Activated effector memory CD4-positive, alpha-beta T cell treated with anti-CD3 and anti-CD28 coated beads, Interleukin-2, amount 50 U/mL, for 16 hours (primary cell): ENCODE data around the gene ANKMY1.
"Not testable (repeated sequence)": the region's sequence is repeated elsewhere in the genome, so short reads cannot be mapped to it uniquely, and the experiment has no call there.

Experiments
- DNase-seq: peaks from one replicate; pipeline ENCODE4 v3.0.0-alpha.2; 2020

The ANKMY1 gene

DNA sequence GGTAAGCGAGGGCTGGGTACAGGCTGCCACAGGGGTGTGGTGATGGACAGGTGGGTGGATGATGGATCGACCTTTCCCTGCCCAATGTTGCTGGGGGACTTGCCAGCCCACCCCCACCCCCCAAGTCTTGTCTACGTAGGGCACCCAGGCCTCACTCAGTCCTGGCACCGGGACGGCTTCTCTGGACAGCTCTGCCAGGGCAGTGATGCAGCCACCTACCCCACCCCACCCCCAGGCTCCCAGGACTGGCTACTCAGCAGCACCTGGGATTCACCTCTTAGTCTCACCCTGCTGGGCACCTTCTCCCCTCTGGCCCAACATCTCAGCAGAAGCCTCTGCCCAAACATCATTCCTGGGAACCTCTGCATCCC is 55.7 kb downstream of the ANKMY1 start:
- DNase-seq = no peak

DNA sequence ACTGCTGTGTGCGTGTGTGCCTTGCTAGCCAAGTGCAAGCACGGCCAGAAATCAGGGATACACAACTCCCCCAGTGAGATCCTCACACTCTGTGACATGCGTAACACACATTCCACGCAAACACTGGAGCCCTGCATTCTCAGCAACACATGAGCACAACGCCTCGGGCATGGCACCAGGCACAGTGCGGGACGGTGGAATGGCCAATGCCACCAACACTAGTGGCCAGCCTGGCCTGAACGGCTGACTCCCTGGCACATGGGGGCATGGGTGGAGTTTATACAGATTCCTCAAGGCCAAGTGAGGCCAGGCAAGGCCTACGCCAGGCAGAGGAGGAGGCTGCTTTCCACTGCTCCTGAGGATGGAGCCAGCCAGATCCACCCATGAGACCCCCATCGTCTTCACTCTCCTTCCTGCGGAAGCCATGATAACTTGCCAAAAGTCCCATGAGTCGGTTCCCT is 56.2 kb downstream of the ANKMY1 start:
- DNase-seq = no peak

DNA sequence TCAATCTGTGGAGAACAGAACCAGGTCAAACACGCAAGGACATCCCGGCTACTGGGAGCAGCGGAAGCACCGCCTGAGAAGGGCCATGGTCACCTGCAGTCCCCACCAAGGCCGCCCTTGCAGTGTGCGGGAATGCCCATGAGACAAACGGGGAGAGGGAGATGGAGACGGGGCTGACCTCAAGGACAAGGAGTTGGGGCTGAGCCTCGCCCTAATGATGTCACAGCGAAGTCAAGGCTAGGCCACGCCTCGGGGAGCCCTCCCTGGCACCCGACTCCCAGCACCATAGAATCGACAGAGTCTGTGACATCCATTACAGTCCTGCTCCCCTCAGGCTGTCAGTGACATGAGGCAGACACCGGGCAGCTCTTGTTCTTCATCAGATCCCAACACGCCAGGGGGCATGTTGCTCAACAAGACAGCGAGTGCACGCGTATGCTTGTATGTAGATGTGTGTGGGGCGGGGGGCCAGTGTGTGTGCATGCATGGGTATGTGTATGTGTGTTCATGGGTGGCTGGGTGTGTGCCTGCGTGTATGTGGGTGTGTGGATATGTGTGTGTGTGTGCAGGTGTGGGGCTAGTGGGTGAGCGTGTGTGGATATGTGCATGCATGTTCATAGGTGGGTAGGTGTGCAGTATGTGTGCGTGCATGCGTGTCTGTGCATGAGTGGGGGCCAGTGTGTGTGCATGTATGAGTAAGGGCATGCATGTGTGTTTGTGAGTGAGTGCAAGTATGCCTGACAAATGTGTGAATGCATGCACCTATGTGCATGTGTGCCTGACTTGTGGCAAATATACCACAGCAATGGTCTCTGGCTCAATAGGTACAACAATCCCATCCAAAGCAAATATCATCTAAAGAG is 57.0 kb downstream of the ANKMY1 start:
- DNase-seq = no peak

DNA sequence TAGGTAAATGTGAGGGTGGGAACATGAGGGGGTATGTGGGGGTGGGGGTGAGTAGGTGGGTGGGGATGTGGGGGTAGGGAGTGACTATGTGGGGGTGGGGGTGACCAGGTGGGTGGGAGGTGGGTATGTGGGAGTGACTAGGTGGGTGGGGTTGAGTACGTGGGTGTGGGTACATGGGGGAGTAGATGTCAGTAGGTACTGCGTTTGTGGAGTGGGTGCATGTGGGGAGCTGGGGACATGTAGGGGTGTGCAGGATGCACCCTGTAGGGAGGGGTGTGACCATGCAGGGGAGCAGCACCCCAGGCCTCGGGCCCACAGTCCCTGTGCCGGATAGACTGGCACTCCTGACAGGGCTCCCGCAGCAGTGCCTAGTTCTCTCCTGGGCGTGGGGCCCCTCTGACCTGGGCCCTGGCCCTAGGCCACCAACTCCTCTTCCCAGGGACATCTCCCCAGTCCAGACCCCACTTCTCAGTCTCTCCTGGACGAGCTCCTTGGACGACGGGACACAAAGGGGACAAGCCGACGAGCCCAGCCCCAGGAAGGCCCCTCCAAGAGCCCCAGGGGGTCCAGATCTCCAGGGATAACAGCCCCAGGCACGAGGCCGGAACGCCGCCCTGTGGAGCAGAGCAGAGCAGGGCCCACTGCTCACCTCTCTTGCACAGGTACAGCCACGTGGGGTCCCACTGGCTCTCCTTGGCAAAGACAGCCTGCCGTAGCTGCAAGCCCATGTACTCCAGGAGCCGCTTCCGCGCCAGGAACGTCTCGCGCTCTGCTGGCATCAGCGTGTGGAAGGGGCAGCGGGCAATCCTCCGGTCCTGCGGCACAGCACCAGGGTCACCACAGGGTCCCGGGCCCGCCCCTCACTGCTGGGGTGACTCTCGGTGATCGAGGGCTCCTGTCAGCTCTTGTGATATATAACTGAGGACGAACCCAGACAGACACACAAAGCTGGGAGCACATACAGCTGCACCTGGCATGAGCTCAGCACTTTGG is 58.2 kb downstream of the ANKMY1 start:
- DNase-seq = no peak

DNA sequence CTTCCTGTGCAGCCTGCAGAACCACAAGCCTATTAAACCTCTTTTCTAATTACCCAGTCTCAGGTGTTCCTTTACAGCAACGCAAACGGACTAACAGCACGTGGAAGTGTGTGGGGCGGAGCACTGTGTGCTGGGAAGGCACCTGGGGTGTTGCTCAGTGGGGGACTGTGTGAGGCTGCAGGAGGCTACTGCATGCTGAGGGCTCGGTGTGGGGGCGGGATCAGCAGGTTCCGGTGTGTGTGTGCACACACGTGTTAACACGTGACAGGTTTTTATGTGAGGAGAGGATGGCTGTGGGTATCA is 58.9 kb downstream of the ANKMY1 start:
- no peak for DNase-seq

DNA sequence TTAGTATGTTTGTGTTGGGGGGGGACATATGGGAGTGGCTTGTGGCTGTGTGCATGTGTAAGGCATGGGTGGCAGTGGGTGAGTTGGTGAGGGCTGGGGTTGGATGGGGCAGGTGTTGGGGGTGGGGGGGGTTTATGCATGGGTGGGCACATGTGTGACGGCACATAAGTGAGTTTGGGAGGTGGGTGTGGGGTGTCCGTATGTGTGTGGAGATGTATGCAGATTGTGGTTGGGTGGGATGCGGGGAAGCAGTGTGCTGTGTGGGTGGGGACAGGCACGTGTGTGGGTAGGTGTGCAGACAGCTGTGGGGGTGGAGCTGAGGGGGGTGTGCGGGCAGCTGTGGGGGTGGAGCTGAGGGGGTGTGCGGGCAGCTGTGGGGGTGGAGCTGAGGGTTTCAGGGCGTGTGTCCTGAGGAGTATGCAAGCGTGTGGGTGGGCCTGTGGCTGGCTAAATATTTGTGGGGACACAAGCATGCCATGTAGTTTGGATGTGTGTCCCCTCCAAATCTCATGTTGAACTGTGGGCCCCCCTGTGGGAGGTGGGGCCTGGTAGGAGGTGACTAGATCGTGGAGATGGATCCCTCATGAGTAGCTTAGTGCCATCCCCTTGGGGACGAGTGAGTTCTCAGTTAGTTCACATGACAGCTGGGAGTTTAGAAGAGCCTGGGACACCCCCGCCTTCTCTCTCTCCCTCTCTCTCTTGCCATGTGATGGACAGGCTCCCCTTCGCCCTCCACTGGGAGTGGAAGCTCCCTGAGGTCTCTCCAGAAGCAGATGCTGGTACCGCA is 59.4 kb downstream of the ANKMY1 start:
- no peak for DNase-seq

DNA sequence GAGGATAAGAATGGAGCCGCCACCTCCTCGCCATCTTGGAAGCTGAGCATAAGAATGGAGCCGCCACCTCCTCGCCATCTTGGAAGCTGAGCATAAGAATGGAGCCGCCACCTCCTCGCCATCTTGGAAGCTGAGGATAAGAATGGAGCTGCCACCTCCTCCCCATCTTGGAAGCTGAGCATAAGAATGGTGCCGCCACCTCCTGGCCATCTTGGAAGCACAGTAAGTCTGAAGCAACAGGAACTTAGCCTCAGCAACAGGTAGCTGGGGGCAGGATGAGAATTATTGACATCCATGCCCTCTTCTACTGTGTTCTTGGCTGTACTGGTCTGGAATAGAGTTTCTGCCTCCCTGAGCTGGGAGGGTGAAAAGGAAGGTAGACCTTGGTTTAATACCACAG is 60.7 kb downstream of the ANKMY1 start:
- not testable (repeated sequence) for DNase-seq

DNA sequence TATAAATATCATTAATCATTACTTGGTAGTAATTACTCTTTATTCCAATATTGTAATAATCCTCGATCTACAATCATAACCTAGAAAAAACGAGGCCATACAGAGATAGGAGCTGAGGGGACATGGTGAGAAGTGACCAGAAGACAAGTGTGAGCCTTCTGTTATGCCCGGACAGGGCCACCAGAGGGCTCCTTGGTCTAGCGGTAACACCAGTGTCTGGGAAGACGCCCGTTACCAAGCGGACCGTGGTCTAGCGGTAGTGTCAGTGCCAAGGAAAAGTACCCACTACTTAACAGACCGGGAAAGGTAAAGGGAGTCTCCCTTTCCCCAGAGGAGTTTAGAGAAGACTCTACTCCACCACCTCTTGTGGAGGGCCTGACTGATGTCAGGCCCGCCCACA is 62.8 kb downstream of the ANKMY1 start:
- DNase-seq = not testable (repeated sequence)

DNA sequence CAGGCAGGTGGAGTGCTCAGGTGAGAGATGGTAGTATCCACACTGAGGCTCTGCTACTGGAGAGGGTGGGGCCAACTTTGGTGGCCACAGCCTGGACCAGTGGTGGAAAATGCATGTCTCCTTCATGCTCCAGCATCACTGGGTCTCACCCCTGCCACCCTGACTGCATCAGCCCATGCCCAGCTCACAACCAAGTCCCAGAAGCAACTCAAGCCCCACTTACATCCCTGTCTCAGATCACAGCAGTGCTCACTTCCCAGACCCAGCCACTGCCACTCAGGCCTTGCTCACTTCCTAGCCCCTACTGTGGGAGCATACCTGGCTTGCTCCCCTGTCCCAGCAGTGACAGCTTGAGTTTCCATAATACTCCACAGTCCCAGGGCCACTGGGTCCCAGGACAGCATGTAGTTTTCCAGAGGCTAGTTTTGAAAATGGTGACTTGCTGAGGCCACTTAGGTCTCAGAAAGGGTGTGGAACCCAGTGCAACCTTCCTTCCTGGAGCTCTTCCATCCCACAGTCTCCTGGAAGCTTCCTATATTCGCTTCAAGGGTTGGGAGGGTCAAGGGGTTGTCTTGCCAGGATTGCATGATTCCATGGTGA is 63.5 kb downstream of the ANKMY1 start:
- no peak for DNase-seq

DNA sequence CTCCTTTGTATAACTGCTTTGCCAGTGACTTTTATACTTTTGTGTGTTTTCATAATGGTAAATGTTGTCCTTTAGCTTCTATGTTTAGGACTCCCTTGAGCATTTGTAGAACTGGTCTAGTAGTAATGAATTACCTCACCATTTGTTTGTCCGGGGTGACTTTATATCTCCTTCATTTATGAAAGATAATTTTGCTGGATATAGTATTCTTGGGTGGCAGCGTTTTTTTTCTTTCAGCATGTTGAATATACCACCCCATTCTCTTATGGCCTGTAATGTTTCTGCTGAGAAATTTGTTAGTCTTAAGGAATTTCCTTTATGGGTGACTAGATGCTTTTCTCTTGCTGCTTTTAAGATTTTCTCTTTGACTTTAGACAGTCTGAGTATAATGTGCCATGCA is 66.3 kb downstream of the ANKMY1 start:
- no peak for DNase-seq

DNA sequence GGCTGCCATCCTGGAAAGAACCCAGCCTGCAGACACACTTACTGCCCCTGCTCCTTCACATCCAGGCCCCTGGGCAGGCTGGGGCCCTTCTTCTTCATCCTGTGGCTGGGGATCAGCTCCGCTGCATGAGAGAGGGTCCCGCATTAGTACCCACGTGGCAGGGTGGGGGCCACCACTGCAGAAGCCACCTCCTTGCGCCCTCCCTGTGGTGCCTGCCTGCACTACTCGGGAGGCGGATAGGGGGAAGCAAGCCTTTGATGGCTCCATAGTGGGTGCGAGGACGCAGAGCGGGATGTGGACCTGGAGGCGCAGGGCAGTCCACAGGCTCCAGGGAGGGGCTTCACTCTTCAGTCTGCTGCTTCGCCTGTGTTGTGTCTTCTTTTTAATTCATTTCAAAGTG is 75.6 kb downstream of the ANKMY1 start:
- DNase-seq = no peak

DNA sequence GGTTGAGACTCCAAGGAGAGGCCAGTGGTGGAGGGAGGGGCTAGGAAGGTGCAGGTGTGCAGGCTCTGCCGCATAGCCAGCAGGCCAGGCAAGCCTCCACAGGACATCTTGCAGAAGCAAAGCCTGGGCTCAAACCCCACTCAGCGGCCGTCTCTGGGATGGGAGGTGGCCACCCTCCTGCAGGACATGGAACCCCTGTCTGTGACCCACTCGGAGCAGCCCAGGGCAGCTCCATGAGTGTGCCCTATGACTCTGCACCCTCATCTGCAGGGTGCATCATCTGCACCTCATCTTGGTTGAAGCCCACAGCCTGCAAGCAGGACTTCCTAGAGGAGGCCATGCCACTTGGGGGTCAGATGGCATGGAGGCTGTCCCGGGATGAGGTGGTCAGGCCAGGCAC is 76.1 kb downstream of the ANKMY1 start:
- no peak for DNase-seq

DNA sequence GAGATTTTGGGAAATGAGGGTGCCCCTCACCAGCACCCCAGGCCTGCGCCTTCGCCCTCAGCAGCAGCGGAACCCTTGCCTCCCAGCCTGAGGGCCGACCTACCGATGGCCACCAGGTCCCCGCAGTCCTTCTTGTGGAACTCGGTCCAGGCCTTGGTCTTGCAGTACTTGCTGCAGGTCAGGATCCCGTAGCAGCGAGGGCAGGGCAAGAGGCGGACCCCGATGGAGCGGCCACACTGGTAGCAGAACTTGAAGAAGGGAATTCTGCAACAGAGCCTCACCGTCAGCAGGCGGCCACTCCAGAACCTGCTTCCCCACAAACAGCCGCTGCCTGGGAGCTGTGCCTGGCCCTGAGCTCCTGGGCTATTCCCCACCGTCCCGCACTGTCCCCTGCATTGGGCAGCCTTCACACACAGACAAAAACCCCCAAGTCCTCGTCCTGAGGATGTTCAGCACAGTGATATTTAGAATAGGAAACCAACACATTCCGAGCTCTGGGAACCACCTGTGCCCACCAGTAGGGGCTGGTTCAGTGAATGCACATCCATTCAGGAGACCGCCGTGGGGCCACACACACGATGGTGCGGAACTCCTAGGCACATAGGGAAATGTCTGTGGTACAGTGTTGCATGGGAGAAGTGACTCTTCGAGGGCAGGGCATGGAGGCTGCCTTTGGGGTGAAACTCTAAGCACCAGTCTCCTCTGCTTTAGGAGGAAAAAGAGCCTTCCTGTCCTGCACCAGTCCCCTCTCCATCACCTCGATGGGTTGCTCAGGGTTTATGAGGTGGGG is 76.8 kb downstream of the ANKMY1 start:
- no peak for DNase-seq

DNA sequence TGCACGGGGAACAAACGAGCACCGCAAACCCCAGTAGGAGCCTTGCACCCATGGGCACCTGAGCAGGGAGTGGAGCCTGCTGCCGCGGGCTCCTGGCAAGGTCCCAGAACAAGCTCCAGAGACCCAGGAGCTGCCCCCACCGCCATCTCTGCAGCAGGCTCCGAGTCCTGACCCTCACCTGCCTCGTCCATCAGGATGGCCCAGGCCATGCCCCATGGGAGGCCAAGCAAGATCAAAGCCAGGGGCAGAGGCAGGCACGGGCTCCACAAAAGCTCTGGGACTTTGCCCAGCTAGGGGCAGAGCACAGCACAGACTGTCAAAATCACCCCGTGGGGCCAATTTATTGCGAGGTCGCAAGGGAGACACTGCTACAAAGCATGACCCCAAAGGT is 78.7 kb downstream of the ANKMY1 start:
- DNase-seq = no peak

DNA sequence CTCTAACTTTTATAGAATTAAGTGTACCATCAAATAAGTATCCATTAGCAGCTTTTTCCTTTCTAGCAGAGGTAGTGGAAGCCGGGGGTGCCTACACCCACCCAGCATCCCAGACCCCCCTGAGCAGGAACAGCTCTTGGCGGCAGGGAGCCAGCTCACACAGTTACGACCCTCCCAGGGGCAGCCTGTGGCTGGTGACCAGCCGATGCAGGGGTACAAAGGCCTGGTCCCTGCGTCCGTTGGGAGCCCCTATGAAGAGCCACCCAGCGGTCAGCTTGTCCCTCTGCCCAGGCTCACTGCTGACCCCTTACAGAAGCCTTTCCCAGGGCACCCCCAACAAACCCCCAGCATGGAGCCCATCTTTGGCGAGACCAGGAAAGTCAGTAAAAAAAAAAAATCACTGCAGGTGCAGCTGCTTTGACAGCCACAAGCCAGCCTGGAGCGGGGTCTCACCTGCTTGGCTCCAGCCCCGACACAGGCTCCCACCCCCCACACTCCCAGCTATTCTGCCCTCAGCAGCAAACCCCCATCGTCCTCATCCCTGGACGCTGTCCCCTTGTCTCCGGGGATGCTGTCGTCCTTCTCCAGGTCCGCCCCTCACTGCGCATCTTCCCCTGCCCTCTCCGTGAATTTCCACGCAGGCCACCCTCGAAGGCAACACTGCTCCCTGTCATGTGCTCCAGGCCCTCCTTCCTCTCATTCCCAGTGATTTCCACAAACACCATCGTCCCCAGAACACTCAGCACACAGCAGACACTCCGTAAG is 79.3 kb downstream of the ANKMY1 start:
- no peak for DNase-seq

DNA sequence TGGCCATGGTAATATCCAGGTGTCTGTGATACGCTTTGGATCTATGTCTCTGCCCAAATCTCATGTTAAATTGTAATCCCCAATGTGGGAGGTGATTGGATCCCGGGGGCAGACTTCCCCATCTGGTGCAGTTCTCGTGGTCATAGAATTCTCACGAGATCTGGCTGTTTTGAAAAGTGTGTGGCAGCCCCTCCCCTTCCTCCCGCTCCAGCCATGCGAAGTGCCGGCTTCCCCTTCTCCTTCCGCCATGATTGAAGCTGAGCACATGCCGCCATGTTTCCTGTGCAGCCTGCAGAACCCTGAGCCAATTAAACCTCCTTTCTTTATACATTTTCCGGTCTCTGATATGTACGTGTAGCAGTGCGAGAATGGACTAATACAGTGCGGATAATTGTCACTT is 79.9 kb downstream of the ANKMY1 start:
- DNase-seq = no peak

DNA sequence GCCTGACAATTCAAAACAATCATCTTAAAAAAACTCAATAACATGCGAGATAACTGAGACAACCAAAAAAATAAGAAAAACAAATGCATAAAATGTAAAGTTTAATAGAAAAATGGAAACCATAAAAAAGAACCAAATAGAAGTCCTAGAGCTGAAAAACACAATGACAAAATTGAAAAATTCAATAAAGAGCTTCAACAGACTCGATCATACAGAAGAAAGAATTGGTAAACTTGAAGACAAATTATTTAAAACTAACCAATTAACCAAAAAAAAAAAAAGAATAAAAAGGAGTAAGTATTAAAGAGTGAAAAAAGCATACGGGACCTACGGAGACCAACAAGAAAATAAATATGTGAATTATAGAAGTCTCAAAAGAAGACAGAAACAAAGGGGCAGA is 84.6 kb downstream of the ANKMY1 start:
- DNase-seq = no peak

DNA sequence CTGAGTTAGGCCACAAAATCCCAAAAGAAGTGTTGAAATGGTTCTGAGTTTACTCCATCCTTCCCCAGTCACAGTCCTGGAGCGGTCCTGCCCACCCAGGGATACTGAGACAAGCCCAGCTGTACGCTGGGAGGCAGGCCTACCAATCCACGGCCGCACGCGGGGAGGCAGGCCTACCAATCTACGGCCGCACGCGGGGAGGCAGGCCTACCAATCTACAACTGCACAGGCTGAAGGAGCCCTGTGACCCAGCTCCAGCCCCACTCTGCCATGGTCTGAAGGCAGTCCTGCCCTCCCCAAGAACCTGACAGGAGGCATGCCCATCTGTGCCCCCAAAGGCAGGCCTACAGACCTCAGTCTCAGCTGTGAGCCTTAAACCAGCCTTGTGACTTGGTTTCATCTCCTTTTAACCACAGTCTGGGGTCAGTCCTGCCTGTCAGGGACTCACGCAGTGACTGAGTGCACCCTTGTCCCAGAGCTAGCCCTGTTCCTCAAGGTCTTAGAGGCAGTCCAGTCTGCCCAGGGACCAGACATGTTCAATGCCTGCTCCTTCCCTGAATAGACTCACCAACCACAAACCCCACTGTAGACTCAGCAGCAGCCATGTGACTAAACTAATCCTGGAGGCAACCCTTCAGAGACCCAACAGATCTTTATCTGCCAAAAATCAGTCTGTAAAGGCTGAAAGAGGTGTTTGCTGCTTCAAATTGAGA is 85.6 kb downstream of the ANKMY1 start:
- no peak for DNase-seq

DNA sequence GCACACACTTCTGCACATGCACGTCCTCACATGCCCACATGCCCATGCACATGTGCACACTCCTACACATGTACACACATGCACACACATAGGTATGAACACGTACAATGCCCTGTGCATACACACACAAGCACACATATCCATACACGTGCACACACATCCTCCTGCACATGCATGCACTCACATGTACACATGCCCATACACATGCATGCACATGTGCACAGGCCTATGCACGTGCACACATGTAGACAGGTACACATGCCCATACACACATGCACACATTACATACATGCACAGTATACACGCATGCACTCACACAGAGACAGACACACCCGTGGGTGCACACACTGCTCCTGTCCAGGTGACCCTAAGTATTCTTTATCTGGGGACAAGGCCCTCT is 88.0 kb downstream of the ANKMY1 start:
- no peak for DNase-seq

DNA sequence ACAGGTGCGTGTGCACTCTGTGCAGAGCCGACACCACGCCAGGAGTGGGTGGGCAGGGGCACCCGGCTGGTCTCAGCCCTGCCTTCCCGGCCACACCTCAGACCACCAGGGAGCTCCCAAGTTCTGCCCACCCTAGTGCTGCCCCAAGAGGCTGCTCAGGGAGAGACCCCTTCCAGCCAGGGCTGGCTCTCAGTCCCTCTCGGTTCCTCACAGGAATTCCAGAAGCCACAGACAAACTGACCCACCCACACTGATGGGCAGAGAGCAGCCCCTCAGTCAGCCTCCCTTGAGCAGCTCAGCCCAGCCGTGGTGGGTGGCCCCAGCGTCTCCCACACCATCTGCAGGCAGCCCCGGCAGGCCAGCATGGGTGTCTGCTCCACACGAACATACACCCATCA is 88.5 kb downstream of the ANKMY1 start:
- DNase-seq = no peak
